HepG2 (cell line): ENCODE measurements around the gene MICALL2. TPM values are rescaled to one million over a fixed set of nuclear protein-coding genes. Genes with fewer than 3 reads are reported as not detected.

Source experiments
- ASH2L ChIP-seq: fragments of 300-600, 200-600 bp; sonication (generic); IDR thresholded peaks from 2 replicates; pipeline ENCODE4 v1.7.0; 2017; ENCODE audit warnings: low read depth, mild to moderate bottlenecking, moderate library complexity, mixed read lengths, low read length; ENCODE audit not compliant: insufficient read length
- DRAP1 ChIP-seq: IDR thresholded peaks from 2 replicates; pipeline ENCODE4 v1.6.1; 2016; ENCODE audit warnings: missing genetic modification reagents, missing compliant biosample characterization
- FOSL2 ChIP-seq: sonication (generic); formaldehyde crosslinking; IDR thresholded peaks from 2 replicates; pipeline ENCODE4 v1.4.0; 2020; ENCODE audit warnings: missing genetic modification reagents
- KLF16 ChIP-seq, 2 experiments: sonication (generic) in 1 of 2; formaldehyde crosslinking in 1 of 2; IDR thresholded peaks; 2 replicates each; pipeline versions ENCODE4 v1.6.1 to v1.8.0; 2016 to 2023; ENCODE audit warnings: missing genetic modification reagents in 2 of 2, missing compliant biosample characterization in 1 of 2
- POGZ ChIP-seq: sonication (generic); formaldehyde crosslinking; IDR thresholded peaks from 2 replicates; pipeline ENCODE4 v1.4.0; 2020; ENCODE audit warnings: mild to moderate bottlenecking, missing genetic modification reagents
- ZBTB44 ChIP-seq: sonication (generic); formaldehyde crosslinking; IDR thresholded peaks from 2 replicates; pipeline ENCODE4 v1.4.0; 2020; ENCODE audit warnings: missing genetic modification reagents
- ZNF274 ChIP-seq: sonication (generic); formaldehyde crosslinking; IDR thresholded peaks from 2 replicates; pipeline ENCODE4 v1.5.1; 2020; ENCODE audit warnings: mild to moderate bottlenecking, missing genetic modification reagents
- ZNF407 ChIP-seq: sonication (generic); formaldehyde crosslinking; IDR thresholded peaks from one replicate; pipeline ENCODE4 v1.5.1; 2020; ENCODE audit warnings: mild to moderate bottlenecking, missing genetic modification reagents; ENCODE audit errors: not compliant biosample characterization
- polyA plus RNA-seq, 8 experiments: library from polyadenylated mRNA; depleted of rRNA in 3 of 8; stranded (reverse) in 7 of 8; unstranded in 1 of 8; fragments of >200 nt; fragmentation: Illumina TruSeq in 4 of 8; extraction: Trizol in 4 of 8; gene quantifications; 2 replicates each; pipeline versions ENCODE4 v1.2.1 to v1.2.3, GENCODE V29; 2011 to 2016; ENCODE audit warnings: low read depth in 4 of 8, missing spikeins in 1 of 8, mixed read lengths in 1 of 8; ENCODE audit not compliant: insufficient read depth in 1 of 8
- total RNA-seq, 5 experiments: library from RNA; depleted of rRNA; stranded (reverse); fragments of >200 nt; fragmentation: Illumina TruSeq; extraction: Trizol; gene quantifications; 2 replicates each; pipeline ENCODE4 v1.2.3, GENCODE V29; 2016; ENCODE audit warnings: low read depth in 1 of 5
- TF ChIP-seq, protein P1 (sequence below): fragments of 450-650 bp; IDR thresholded peaks from 2 replicates; pipeline ENCODE4 v1.6.1; 2017
- TF ChIP-seq, protein P2 (sequence below): sonication (generic); formaldehyde crosslinking; IDR thresholded peaks from 2 replicates; pipeline ENCODE4 v1.8.1; 2023; ENCODE audit warnings: missing genetic modification reagents, inconsistent platforms, borderline replicate concordance
- TF ChIP-seq, protein P3 (sequence below): sonication (generic); formaldehyde crosslinking; IDR thresholded peaks from 2 replicates; pipeline ENCODE4; 2020; ENCODE audit warnings: missing genetic modification reagents, mild to moderate bottlenecking, borderline replicate concordance

MICALL2 gene
- total and polyA plus RNA-seq, 2 of the 13 experiments (the other 11 are each of a cell fraction or from before 2014, with no cell fraction given), result 5.8 to 12.4 TPM

DNA sequence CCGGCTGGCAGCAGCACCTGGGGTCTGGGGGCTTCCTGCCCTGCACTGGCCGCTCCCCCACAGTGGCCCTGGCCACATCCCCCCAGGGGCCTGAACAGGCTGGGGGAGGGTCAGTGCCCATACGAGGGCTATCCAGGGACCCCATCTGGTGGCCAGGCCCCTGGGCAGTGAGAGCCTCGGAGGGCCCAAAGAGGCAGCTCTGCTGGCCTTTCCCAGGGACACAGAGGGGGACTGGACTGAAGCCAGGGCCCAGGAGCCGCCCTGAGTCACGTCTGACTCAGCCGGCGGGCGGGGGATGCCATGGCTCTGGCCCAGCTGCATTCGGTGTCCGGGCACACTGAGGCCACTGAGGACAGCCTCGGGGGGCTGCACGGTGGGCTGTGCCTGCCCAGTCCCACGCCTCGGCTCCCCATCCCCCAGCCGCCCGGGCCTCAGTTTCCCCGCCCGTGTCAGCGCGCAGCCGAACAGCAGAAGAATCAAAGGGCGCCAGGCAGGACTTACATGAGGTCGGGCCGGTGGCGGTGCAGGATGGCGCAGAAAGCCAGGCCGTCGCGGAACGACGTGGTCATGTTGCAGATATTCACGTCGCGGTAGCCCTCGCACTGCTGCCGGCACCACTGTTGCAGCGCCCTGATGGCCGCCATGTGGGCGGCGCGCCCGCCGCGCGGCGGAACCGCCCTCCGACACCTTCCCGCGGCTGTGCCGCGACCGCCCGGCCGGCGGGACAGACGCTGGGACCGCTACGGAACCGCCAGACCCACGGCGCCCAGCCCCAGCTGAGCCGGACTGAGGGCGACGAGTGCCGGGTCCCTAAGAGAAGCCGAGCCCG is at the start of gene MICALL2 (continued):
- no peak for TF ChIP-seq ZNF407
- TF ChIP-seq ZNF274, result no peak
- TF ChIP-seq, protein P1, sequence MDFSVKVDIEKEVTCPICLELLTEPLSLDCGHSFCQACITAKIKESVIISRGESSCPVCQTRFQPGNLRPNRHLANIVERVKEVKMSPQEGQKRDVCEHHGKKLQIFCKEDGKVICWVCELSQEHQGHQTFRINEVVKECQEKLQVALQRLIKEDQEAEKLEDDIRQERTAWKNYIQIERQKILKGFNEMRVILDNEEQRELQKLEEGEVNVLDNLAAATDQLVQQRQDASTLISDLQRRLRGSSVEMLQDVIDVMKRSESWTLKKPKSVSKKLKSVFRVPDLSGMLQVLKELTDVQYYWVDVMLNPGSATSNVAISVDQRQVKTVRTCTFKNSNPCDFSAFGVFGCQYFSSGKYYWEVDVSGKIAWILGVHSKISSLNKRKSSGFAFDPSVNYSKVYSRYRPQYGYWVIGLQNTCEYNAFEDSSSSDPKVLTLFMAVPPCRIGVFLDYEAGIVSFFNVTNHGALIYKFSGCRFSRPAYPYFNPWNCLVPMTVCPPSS, result no peak
- no peak for TF ChIP-seq ZBTB44 (CRISPR knock-in tag)
- TF ChIP-seq, protein P2, sequence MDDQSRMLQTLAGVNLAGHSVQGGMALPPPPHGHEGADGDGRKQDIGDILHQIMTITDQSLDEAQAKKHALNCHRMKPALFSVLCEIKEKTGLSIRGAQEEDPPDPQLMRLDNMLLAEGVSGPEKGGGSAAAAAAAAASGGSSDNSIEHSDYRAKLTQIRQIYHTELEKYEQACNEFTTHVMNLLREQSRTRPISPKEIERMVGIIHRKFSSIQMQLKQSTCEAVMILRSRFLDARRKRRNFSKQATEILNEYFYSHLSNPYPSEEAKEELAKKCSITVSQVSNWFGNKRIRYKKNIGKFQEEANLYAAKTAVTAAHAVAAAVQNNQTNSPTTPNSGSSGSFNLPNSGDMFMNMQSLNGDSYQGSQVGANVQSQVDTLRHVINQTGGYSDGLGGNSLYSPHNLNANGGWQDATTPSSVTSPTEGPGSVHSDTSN, result no peak
- TF ChIP-seq, protein P3, sequence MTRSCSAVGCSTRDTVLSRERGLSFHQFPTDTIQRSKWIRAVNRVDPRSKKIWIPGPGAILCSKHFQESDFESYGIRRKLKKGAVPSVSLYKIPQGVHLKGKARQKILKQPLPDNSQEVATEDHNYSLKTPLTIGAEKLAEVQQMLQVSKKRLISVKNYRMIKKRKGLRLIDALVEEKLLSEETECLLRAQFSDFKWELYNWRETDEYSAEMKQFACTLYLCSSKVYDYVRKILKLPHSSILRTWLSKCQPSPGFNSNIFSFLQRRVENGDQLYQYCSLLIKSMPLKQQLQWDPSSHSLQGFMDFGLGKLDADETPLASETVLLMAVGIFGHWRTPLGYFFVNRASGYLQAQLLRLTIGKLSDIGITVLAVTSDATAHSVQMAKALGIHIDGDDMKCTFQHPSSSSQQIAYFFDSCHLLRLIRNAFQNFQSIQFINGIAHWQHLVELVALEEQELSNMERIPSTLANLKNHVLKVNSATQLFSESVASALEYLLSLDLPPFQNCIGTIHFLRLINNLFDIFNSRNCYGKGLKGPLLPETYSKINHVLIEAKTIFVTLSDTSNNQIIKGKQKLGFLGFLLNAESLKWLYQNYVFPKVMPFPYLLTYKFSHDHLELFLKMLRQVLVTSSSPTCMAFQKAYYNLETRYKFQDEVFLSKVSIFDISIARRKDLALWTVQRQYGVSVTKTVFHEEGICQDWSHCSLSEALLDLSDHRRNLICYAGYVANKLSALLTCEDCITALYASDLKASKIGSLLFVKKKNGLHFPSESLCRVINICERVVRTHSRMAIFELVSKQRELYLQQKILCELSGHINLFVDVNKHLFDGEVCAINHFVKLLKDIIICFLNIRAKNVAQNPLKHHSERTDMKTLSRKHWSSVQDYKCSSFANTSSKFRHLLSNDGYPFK, result peak; percentile 44; the same call in 1 of the 2 replicates
- TF ChIP-seq FOSL2 (CRISPR knock-in tag), result peak; percentile 91
- TF ChIP-seq POGZ (CRISPR knock-in tag), result no peak
- TF ChIP-seq ASH2L, result peak; percentile 20
- TF ChIP-seq DRAP1 (CRISPR knock-in tag), result peak; percentile 83; the same call in 1 of the 2 replicates
- TF ChIP-seq KLF16 (CRISPR knock-in tag; IDR thresholded peaks at IDR 0.05), result peak in 1 of 2 experiments; percentile 29; a peak in 1 of 4 replicates
